IPS DF 4.7 (cell line): ENCODE measurements around the gene C19orf18.
"Not testable (repeated sequence)": the region's sequence is repeated elsewhere in the genome, so short reads cannot be mapped to it uniquely, and the experiment has no call there.

Experiments used
- DNase-seq: peaks from one replicate; pipeline ENCODE4 v3.0.0-alpha.2; 2013; ENCODE audit warnings: low spot score; ENCODE audit errors: extremely low read depth

The C19orf18 gene

GRCh38 chr19:57974434-57974833 is at the start of gene C19orf18:
Gene C19orf18, minus strand, starts transcription at chr19:57974534. Its CDS starts 102 bp downstream, at chr19:57974432.
- DNase-seq = no peak

- no peak for DNase-seq
Observed at GRCh38 chr19:58022283-58022660, 47.9 kb upstream of the C19orf18 start.

- DNase-seq = no peak
Observed at GRCh38 chr19:58021541-58022282, 47.4 kb upstream of the C19orf18 start.

- no peak for DNase-seq
Observed at GRCh38 chr19:58020129-58020528, 45.8 kb upstream of the C19orf18 start.

GRCh38 chr19:58014141-58014540 is 39.8 kb upstream of the C19orf18 start:
- DNase-seq = no peak

- DNase-seq = no peak
Observed at GRCh38 chr19:58010507-58010906, 36.2 kb upstream of the C19orf18 start.

- peak; percentile 69 for DNase-seq
Observed at GRCh38 chr19:58009666-58010301, 35.5 kb upstream of the C19orf18 start.

GRCh38 chr19:58009301-58009665 is 34.9 kb upstream of the C19orf18 start:
- DNase-seq = no peak

- DNase-seq = not testable (repeated sequence)
Observed at GRCh38 chr19:58008877-58009276, 34.5 kb upstream of the C19orf18 start.

- DNase-seq = no peak
Observed at GRCh38 chr19:58007285-58007684, 33.0 kb upstream of the C19orf18 start.

GRCh38 chr19:58003174-58003828 is 29.0 kb upstream of the C19orf18 start:
- no peak for DNase-seq

GRCh38 chr19:58002384-58003173 is 28.2 kb upstream of the C19orf18 start, which contains the start of gene ZNF606:
Gene ZNF606, minus strand, starts transcription at chr19:58002820. Its CDS starts 1,501 bp downstream, at chr19:58001319.
- DNase-seq = no peak

- DNase-seq = no peak
Observed at GRCh38 chr19:58001895-58002369, 27.6 kb upstream of the C19orf18 start.

- no peak for DNase-seq
Observed at GRCh38 chr19:58000677-58001076, 26.3 kb upstream of the C19orf18 start.

GRCh38 chr19:57992841-57993240 is 18.5 kb upstream of the C19orf18 start:
- no peak for DNase-seq

GRCh38 chr19:57978586-57979289 is 4.4 kb upstream of the C19orf18 start:
- DNase-seq = no peak

- no peak for DNase-seq
Observed at GRCh38 chr19:57964761-57965160, 9.6 kb downstream of the C19orf18 start.

- no peak for DNase-seq
Observed at GRCh38 chr19:57961785-57962184, 12.5 kb downstream of the C19orf18 start.

GRCh38 chr19:57954996-57955395 is 19.3 kb downstream of the C19orf18 start:
- no peak for DNase-seq

GRCh38 chr19:57949702-57950101 is 24.6 kb downstream of the C19orf18 start:
- no peak for DNase-seq

GRCh38 chr19:57949296-57949695 is 25.0 kb downstream of the C19orf18 start:
- no peak for DNase-seq
